HepG2 (cell line): Measurements from ENCODE around the gene NLE1. TPM values are rescaled to one million over a fixed set of nuclear protein-coding genes. Genes with fewer than 3 reads are reported as not detected.

Source experiments
- ATAC-seq: fragments of 200-7000 bp; cut with Tn5 transposase; 3 replicates; pipeline ENCODE4 v1.9.1; 2020; ENCODE audit warnings: mild to moderate bottlenecking, moderate library complexity
- BruUV-seq: library from RNA; stranded (reverse); fragments of 400-500 nt; replicated peaks from 2 replicates; lab custom pipeline; 2021; lab: Mats Ljungman, UMichigan
- CTCF ChIA-PET: fragments of 300-600 bp; formaldehyde crosslinking; extraction: SDS; loops from one replicate; lab custom pipeline; 2021; ENCODE audit warnings: low total read pairs, inconsistent platforms, low intra/inter-chr PET ratio; lab: Yijun Ruan, JAX
- POLR2A ChIA-PET: fragments of 350-600 bp; sonication (Branson Sonifier 250); formaldehyde crosslinking; loops from one replicate; lab custom pipeline; 2020; ENCODE audit warnings: antibody characterized with exemption, inconsistent platforms; lab: Yijun Ruan, JAX
- DNase-seq: peaks from one replicate; pipeline ENCODE4 v3.0.0-alpha.2; 2015; ENCODE audit warnings: low spot score
- FAIRE-seq: peaks from 3 replicates; lab custom pipeline; 2011; peaks lifted over from hg19 to GRCh38; lab: Jason Lieb, UNC
- H2AFZ ChIP-seq: one replicate; pipeline ENCODE4 v1.6.1; 2011; ENCODE audit warnings: low read length, inconsistent platforms
- H3K27ac ChIP-seq: fragments of 300-600 bp; 3 replicates; pipeline ENCODE4 v1.8.0; 2011; ENCODE audit warnings: mixed run types, mild to moderate bottlenecking, mixed read lengths, low read length, inconsistent platforms; ENCODE audit not compliant: insufficient read depth; ENCODE audit errors: extremely low read length
- H3K27me3 ChIP-seq, 2 experiments: fragments of 200-600 bp in 1 of 2; 2 replicates in 1 of 2; 3 replicates in 1 of 2; pipeline versions ENCODE4 v1.6.0 to v1.8.0; 2011; ENCODE audit warnings: low read length in 2 of 2, mild to moderate bottlenecking in 2 of 2, moderate library complexity in 2 of 2, inconsistent platforms in 1 of 2; ENCODE audit not compliant: insufficient read depth in 2 of 2, control insufficient read depth in 1 of 2
- H3K36me3 ChIP-seq, 2 experiments: fragments of 200-600 bp in 1 of 2; replicated peaks in 1 of 2; 2 replicates in 1 of 2; 3 replicates in 1 of 2; pipeline versions ENCODE4 v1.5.1 to v1.8.0; 2011; ENCODE audit warnings: low read length in 2 of 2, inconsistent platforms in 1 of 2; ENCODE audit not compliant: insufficient read depth in 2 of 2, control insufficient read depth in 1 of 2
- H3K4me1 ChIP-seq: 2 replicates; pipeline ENCODE4 v1.5.1; 2012; ENCODE audit warnings: low read length, inconsistent platforms; ENCODE audit not compliant: insufficient read depth
- H3K4me2 ChIP-seq: 2 replicates; pipeline ENCODE4 v1.6.0; 2011; ENCODE audit warnings: low read depth, low read length, inconsistent platforms
- H3K4me3 ChIP-seq, 3 experiments: fragments of 200-600 bp in 1 of 3; sonication (generic), shearing (Covaris generic) in 1 of 3; replicated peaks in 1 of 3; 2 replicates each; pipeline ENCODE4 v1.5.1; 2011 to 2016; ENCODE audit warnings: low read length in 3 of 3, inconsistent platforms in 2 of 3, low read depth in 2 of 3, mild to moderate bottlenecking in 2 of 3, control low read depth in 1 of 3, mixed read lengths in 1 of 3; ENCODE audit not compliant: insufficient read depth in 1 of 3
- H3K79me2 ChIP-seq: one replicate; pipeline ENCODE4 v1.6.1; 2011; ENCODE audit warnings: low read length, inconsistent platforms; ENCODE audit not compliant: insufficient read depth
- H3K9ac ChIP-seq: 2 replicates; pipeline ENCODE4 v1.6.0; 2011; ENCODE audit warnings: mild to moderate bottlenecking, low read depth, low read length, inconsistent platforms; ENCODE audit not compliant: insufficient read depth
- H3K9me3 ChIP-seq: 2 replicates; pipeline ENCODE4 v1.5.1; 2012; ENCODE audit warnings: mild to moderate bottlenecking, low read length
- H4K20me1 ChIP-seq: 2 replicates; pipeline ENCODE4 v1.6.0; 2011; ENCODE audit warnings: inconsistent platforms, mild to moderate bottlenecking, low read length, moderate library complexity; ENCODE audit not compliant: insufficient read depth
- ATM ChIP-seq: fragments of 450-650 bp; IDR thresholded peaks from 2 replicates; pipeline ENCODE4 v1.7.1; 2017; ENCODE audit warnings: mild to moderate bottlenecking, borderline replicate concordance
- BHLHE40 ChIP-seq: IDR thresholded peaks from 2 replicates; pipeline ENCODE4 v1.6.1; 2011; ENCODE audit warnings: low read length, improper control_type of control experiment
- EHMT2 ChIP-seq: fragments of 200-600 bp; sonication (generic); IDR thresholded peaks from 2 replicates; pipeline ENCODE4 v1.7.0; 2017; ENCODE audit warnings: antibody characterized with exemption, low read depth, low read length, borderline replicate concordance
- KAT7 ChIP-seq: IDR thresholded peaks from 2 replicates; pipeline ENCODE4 v1.6.1; 2018; ENCODE audit warnings: borderline replicate concordance, missing compliant biosample characterization
- NFIB ChIP-seq: sonication (generic); formaldehyde crosslinking; IDR thresholded peaks from 2 replicates; pipeline ENCODE4 v1.9.0; 2021; ENCODE audit warnings: missing genetic modification reagents, mild to moderate bottlenecking, borderline replicate concordance
- NFYB ChIP-seq: sonication (generic); formaldehyde crosslinking; IDR thresholded peaks from 2 replicates; pipeline ENCODE4 v1.4.0; 2020; ENCODE audit warnings: missing genetic modification reagents
- REL ChIP-seq: sonication (generic); formaldehyde crosslinking; conservative IDR thresholded peaks from 2 replicates; pipeline ENCODE4 v1.8.0; 2022; ENCODE audit warnings: mild to moderate bottlenecking, missing genetic modification reagents, moderate library complexity
- RELA ChIP-seq: sonication (generic); formaldehyde crosslinking; IDR thresholded peaks from 2 replicates; pipeline ENCODE4 v1.4.0; 2020; ENCODE audit warnings: missing genetic modification reagents
- REXO4 ChIP-seq: sonication (generic); formaldehyde crosslinking; IDR thresholded peaks from 2 replicates; pipeline ENCODE4 v1.8.0; 2022; ENCODE audit warnings: missing genetic modification reagents, mild to moderate bottlenecking, borderline replicate concordance
- RFXANK ChIP-seq: IDR thresholded peaks from 2 replicates; pipeline ENCODE4 v1.6.1; 2016
- SRSF9 ChIP-seq: fragments of 200-400 bp; formaldehyde crosslinking; IDR thresholded peaks from 2 replicates; pipeline ENCODE4 v1.6.1; 2018; ENCODE audit warnings: borderline replicate concordance, mild to moderate bottlenecking, low read depth, low read length; ENCODE audit not compliant: insufficient read depth, poor library complexity, severe bottlenecking
- ZFP36L2 ChIP-seq: sonication (generic); formaldehyde crosslinking; IDR thresholded peaks from 2 replicates; pipeline ENCODE4 v1.4.0; 2020; ENCODE audit warnings: missing genetic modification reagents
- ZNF180 ChIP-seq: sonication (generic); formaldehyde crosslinking; IDR thresholded peaks from 2 replicates; pipeline ENCODE4 v1.4.0; 2020; ENCODE audit warnings: low read depth, missing genetic modification reagents, borderline replicate concordance
- ZNF335 ChIP-seq: sonication (generic); formaldehyde crosslinking; IDR thresholded peaks from 2 replicates; pipeline ENCODE4 v1.4.0; 2020; ENCODE audit warnings: missing genetic modification reagents
- ZNF777 ChIP-seq: sonication (generic); formaldehyde crosslinking; IDR thresholded peaks from 2 replicates; pipeline ENCODE4 v1.4.0; 2020; ENCODE audit warnings: missing genetic modification reagents
- WGBS: methylation state at CpG from one replicate; pipeline ENCODE4 v1.1.6; 2017; ENCODE audit warnings: low lambda C conversion rate; 5-methylcytosine and 5-hydroxymethylcytosine counted together
- in situ Hi-C: cut with HindIII; loops from 2 replicates; pipeline ENCODE4 v1.10.0; 2017; ENCODE audit warnings: low pct_unique_long_range_greater_than_20kb; ENCODE audit not compliant: extremely low pct_ligation_motif_present
- intact Hi-C: fragments of 100-400 bp; cut with micrococcal nuclease; formaldehyde crosslinking; loops from one replicate; pipeline ENCODE4 v1.10.0; 2022; ENCODE audit not compliant: unreplicated experiment
- polyA plus RNA-seq, 8 experiments: library from polyadenylated mRNA; depleted of rRNA in 3 of 8; stranded (reverse) in 7 of 8; unstranded in 1 of 8; fragments of >200 nt; fragmentation: Illumina TruSeq in 4 of 8; extraction: Trizol in 4 of 8; gene quantifications; 2 replicates each; pipeline versions ENCODE4 v1.2.1 to v1.2.3, GENCODE V29; 2011 to 2016; ENCODE audit warnings: low read depth in 4 of 8, missing spikeins in 1 of 8, mixed read lengths in 1 of 8; ENCODE audit not compliant: insufficient read depth in 1 of 8
- total RNA-seq, 5 experiments: library from RNA; depleted of rRNA; stranded (reverse); fragments of >200 nt; fragmentation: Illumina TruSeq; extraction: Trizol; gene quantifications; 2 replicates each; pipeline ENCODE4 v1.2.3, GENCODE V29; 2016; ENCODE audit warnings: low read depth in 1 of 5

The NLE1 gene
- total and polyA plus RNA-seq, 2 of the 13 experiments (the other 11 are each of a cell fraction or from before 2014, with no cell fraction given), result 20.3 to 34.5 TPM

GRCh38 chr17:35080536-35080935 lies 61.6 kb downstream of the NLE1 start:
- Histone ChIP-seq H3K4me2 (no peak overlapping the region), H4K20me1 (no peaks in the 10 kb centered on the region), H2AFZ (no peak overlapping the region), H3K36me3 (no peaks in the 10 kb centered on the region; a peak in 1 of 5 replicates), H3K4me1 (peaks cover 91% of the 10 kb centered on the region), H3K79me2 (peaks cover 85% of the 10 kb centered on the region), H3K27me3 (no peaks in the 10 kb centered on the region), H3K9me3 (no peaks in the 10 kb centered on the region), H3K27ac (peak overlapping the region; percentile 27), H3K9ac (no peak overlapping the region), H3K4me3 (no peak overlapping the region)
- intact Hi-C loops (no loop called here), in situ Hi-C loops (no loop called here)
- FAIRE-seq (no peak), DNase-seq (no peak), ATAC-seq (no peak)
- no TSS peak for BruUV-seq
- TF ChIP-seq ZFP36L2 (CRISPR knock-in tag) (no peak), SRSF9 (no peak), ZNF335 (no peak), REXO4 (no peak), BHLHE40 (no peak), ZNF777 (CRISPR knock-in tag) (no peak), ATM (no peak), KAT7 (no peak), RFXANK (no peak), REL (no peak), RELA (no peak), ZNF180 (CRISPR knock-in tag) (no peak), NFIB (no peak), EHMT2 (no peak), NFYB (CRISPR knock-in tag) (no peak)
- 88% methylated on average over 1 of the region's 1 CpG for WGBS
- POLR2A ChIA-PET, result interaction anchor here (2.7 kb wide), 1 partner anchor 17 kb away, joined by 27 read pairs; the partner anchor contains the start of gene RFFL
- CTCF ChIA-PET, result no interaction called here
